HL-60 (cell line): Measurements from ENCODE around the gene PTPRG.

Source experiments
- DNase-seq, 2 experiments: peaks; one replicate each; pipeline ENCODE4 v3.0.0-alpha.2; 2010 to 2020; ENCODE audit warnings: low read depth in 1 of 2, low spot score in 1 of 2
- H3K27ac ChIP-seq: fragments of 250-450 bp; sonication (Bioruptor Pico); replicated peaks from 2 replicates; pipeline ENCODE4 v1.5.1; 2020; ENCODE audit warnings: mild to moderate bottlenecking, moderate library complexity
- H3K27me3 ChIP-seq: fragments of 250-450 bp; sonication (Bioruptor Pico); 2 replicates; pipeline ENCODE4 v1.5.1; 2021; ENCODE audit warnings: mild to moderate bottlenecking, moderate library complexity; ENCODE audit not compliant: insufficient read depth, poor library complexity, severe bottlenecking
- H3K4me3 ChIP-seq: replicated peaks from 2 replicates; pipeline ENCODE4 v1.5.1; 2011; ENCODE audit warnings: mild to moderate bottlenecking, control low read depth, low read length; ENCODE audit not compliant: insufficient read depth
- CTCF ChIP-seq: IDR thresholded peaks from one replicate; pipeline ENCODE4 v1.5.1; 2011; ENCODE audit warnings: low read length, control low read depth, inconsistent platforms; ENCODE audit not compliant: insufficient read depth
- GABPA ChIP-seq: IDR thresholded peaks from 2 replicates; pipeline ENCODE4 v1.6.1; 2012; ENCODE audit warnings: low read depth
- POLR2AphosphoS5 ChIP-seq: IDR thresholded peaks from 2 replicates; pipeline ENCODE4 v1.6.1; 2012; ENCODE audit warnings: low read depth
- REST ChIP-seq: IDR thresholded peaks from 2 replicates; pipeline ENCODE4 v1.6.1; 2012; ENCODE audit warnings: low read depth; ENCODE audit not compliant: insufficient replicate concordance
- SPI1 ChIP-seq: IDR thresholded peaks from 2 replicates; pipeline ENCODE4 v1.6.1; 2012; ENCODE audit warnings: low read depth, mild to moderate bottlenecking, borderline replicate concordance

Gene PTPRG

GRCh38 chr3:61613666-61614065, 52.3 kb downstream of the PTPRG start:
- no peak for DNase-seq
- TF ChIP-seq GABPA (no peak), SPI1 (no peak), POLR2AphosphoS5 (no peak), REST (no peak), CTCF (no peak)
- Histone ChIP-seq H3K27me3 (no peaks in the 10 kb centered on the region), H3K27ac (no peak overlapping the region), H3K4me3 (no peak overlapping the region)

- TF ChIP-seq SPI1 (no peak), CTCF (no peak), GABPA (no peak), REST (no peak), POLR2AphosphoS5 (no peak)
- no peak for DNase-seq
- H3K27me3 ChIP-seq, result no peaks in the 10 kb centered on the region
- no peak overlapping the region for H3K4me3 ChIP-seq
- no peak overlapping the region for H3K27ac ChIP-seq
Measured at GRCh38 chr3:61615643-61616042, 54.3 kb downstream of the PTPRG start.

GRCh38 chr3:61616586-61616985, 55.2 kb downstream of the PTPRG start:
- H3K4me3 ChIP-seq, result no peak overlapping the region
- TF ChIP-seq REST, result no peak
- H3K27me3 ChIP-seq, result no peaks in the 10 kb centered on the region
- H3K27ac ChIP-seq, result no peak overlapping the region
- no peak for DNase-seq

GRCh38 chr3:61617041-61617440, 55.7 kb downstream of the PTPRG start:
- Histone ChIP-seq H3K27me3 (no peaks in the 10 kb centered on the region), H3K27ac (no peak overlapping the region), H3K4me3 (no peak overlapping the region)
- TF ChIP-seq REST (no peak), GABPA (no peak)
- DNase-seq, result no peak
